ENCODE measurements around the gene CHD3. TPM values are rescaled to one million over a fixed set of nuclear protein-coding genes. Genes with fewer than 3 reads are reported as not detected.

CHD3 gene
- total RNA-seq, 6 experiments from 2014 or later: 3.2 to 7.2 (median 5.1) TPM

GRCh38 chr17:7897773-7898172 lies 9.2 kb downstream of the CHD3 start:
- H3K4me3 ChIP-seq: no peak overlapping the region
- no peaks in the 10 kb centered on the region for H3K9me3 ChIP-seq
- no peaks in the 10 kb centered on the region for H3K27me3 ChIP-seq
- peaks cover 0 to 17% (median 2%) of the 10 kb centered on the region in 4 donors for H3K36me3 ChIP-seq
- peak in 1 of 3 donors; percentile 53 for DNase-seq
- intact Hi-C loops (cut with DNase I): loop anchor here in 1 of 2 donors (5.0 kb wide), 1 partner anchor 35 kb away; no protein-coding TSS in a partner anchor
- peak; percentile 88 to 98 (median 94) for ATAC-seq
- WGBS (ENCODE audit: insufficient coverage, low coverage, low lambda C conversion rate, missing lambda C conversion rate): 13% methylated on average over 6 of the region's 6 CpGs
- H3K4me1 ChIP-seq: peaks cover 0 to 6% (median 0%) of the 10 kb centered on the region in 4 donors
- TF ChIP-seq CTCF (IDR thresholded peaks at IDR 0.05) (peak; percentile 65 to 90 (median 70)), POLR2A (IDR thresholded peaks at IDR 0.05) (no peak)
- no peak overlapping the region for H3K27ac ChIP-seq

- no peak overlapping the region for H3K4me3 ChIP-seq
- 84% methylated on average over 17 of the region's 22 CpGs for WGBS (ENCODE audit: insufficient coverage, low coverage, low lambda C conversion rate, missing lambda C conversion rate)
- DNase-seq (no peak), ATAC-seq (no peak)
- no peaks in the 10 kb centered on the region for H3K9me3 ChIP-seq
- no peak overlapping the region for H3K27ac ChIP-seq
- TF ChIP-seq CTCF (IDR thresholded peaks at IDR 0.05) (no peak), POLR2A (IDR thresholded peaks at IDR 0.05) (no peak)
- no peaks in the 10 kb centered on the region for H3K4me1 ChIP-seq
- peaks cover 0 to 4% (median 0%) of the 10 kb centered on the region in 4 donors for H3K36me3 ChIP-seq
- H3K27me3 ChIP-seq: no peaks in the 10 kb centered on the region
- intact Hi-C loops (cut with DNase I): loop anchor here in 1 of 2 donors (10.0 kb wide), 2 partner anchors 79 to 141 kb away; no protein-coding TSS in a partner anchor
Observed at GRCh38 chr17:7903154-7904103, 14.8 kb downstream of the CHD3 start.

GRCh38 chr17:7909089-7909488 lies 20.5 kb downstream of the CHD3 start:
- Histone ChIP-seq H3K36me3 (no peaks in the 10 kb centered on the region), H3K27ac (no peak overlapping the region), H3K9me3 (no peaks in the 10 kb centered on the region), H3K4me1 (no peaks in the 10 kb centered on the region), H3K4me3 (no peak overlapping the region), H3K27me3 (no peaks in the 10 kb centered on the region)
- ATAC-seq (peak in 1 of 4 donors; percentile 4), DNase-seq (no peak)
- TF ChIP-seq POLR2A (IDR thresholded peaks at IDR 0.05) (no peak), CTCF (IDR thresholded peaks at IDR 0.05) (no peak)
- no CpG with 5 or more reads among the region's 29 CpGs for WGBS (ENCODE audit: insufficient coverage, low coverage, low lambda C conversion rate, missing lambda C conversion rate)
- intact Hi-C loops (cut with DNase I): loop anchor here (5.0 to 10.0 kb wide), 3 partner anchors 73 to 136 kb away; no protein-coding TSS in a partner anchor

GRCh38 chr17:7910281-7910680 lies 21.7 kb downstream of the CHD3 start:
- Histone ChIP-seq H3K4me1 (peaks cover 0 to 7% (median 0%) of the 10 kb centered on the region in 4 donors), H3K4me3 (no peak overlapping the region), H3K36me3 (no peaks in the 10 kb centered on the region), H3K9me3 (no peaks in the 10 kb centered on the region), H3K27me3 (no peaks in the 10 kb centered on the region), H3K27ac (no peak overlapping the region)
- TF ChIP-seq POLR2A (IDR thresholded peaks at IDR 0.05) (no peak), CTCF (IDR thresholded peaks at IDR 0.05) (no peak)
- no peak for ATAC-seq
- 91% methylated on average over 8 of the region's 15 CpGs for WGBS (ENCODE audit: insufficient coverage, low coverage, low lambda C conversion rate, missing lambda C conversion rate)
- no peak for DNase-seq
- intact Hi-C loops (cut with DNase I): loop anchor here in 1 of 2 donors (5.0 kb wide), 1 partner anchor 77 kb away; no protein-coding TSS in a partner anchor
